Hindlimb muscle (tissue), 1 donor: ENCODE results near the gene RUSC2. TPM values are rescaled to one million over a fixed set of nuclear protein-coding genes. Genes with fewer than 3 reads are reported as not detected.
"Not testable (repeated sequence)": the region's sequence is repeated elsewhere in the genome, so short reads cannot be mapped to it uniquely, and the experiment has no call there.

Source experiments
- DNase-seq: peaks from one replicate; pipeline ENCODE4 v3.0.0-alpha.2; 2013
- polyA plus RNA-seq: library from polyadenylated mRNA; unstranded; fragments of 120-200 nt; gene quantifications from one replicate; pipeline ENCODE4 v1.2.1, GENCODE V29; 2013; ENCODE audit not compliant: insufficient read length

Gene RUSC2
- polyA plus RNA-seq: 78.9 TPM

GRCh38 chr9:35489313-35490154 lies at the start of gene RUSC2:
Gene RUSC2, plus strand, starts transcription at chr9:35490111. Its CDS starts 56,411 bp downstream, at chr9:35546522.
- DNase-seq: peak; percentile 92

- no peak for DNase-seq
Measured at GRCh38 chr9:35446012-35446411, 43.9 kb upstream of the RUSC2 start.

- no peak for DNase-seq
Measured at GRCh38 chr9:35448496-35448895, 41.4 kb upstream of the RUSC2 start.

- DNase-seq: no peak
Measured at GRCh38 chr9:35452481-35452880, 37.4 kb upstream of the RUSC2 start.

DNA sequence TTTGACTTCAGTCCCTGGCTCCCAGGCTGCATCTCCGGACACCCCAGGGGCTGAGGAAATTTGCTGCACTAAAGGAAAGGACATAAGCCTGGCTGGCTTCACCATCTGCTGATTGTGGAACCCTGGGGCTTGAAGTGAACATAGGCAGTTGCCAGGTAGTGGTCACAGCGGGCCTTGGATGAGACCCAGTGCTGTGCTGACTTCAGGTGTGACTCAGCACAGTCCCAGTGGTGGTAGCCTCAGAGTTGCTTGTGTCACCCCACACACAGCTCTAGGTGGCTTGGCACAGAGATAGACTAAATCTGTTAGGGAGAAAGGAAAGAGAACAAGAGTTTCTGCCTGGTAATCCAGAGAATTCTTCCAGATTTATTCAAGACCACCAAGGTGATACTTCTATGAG lies 36.1 kb upstream of the RUSC2 start:
- no peak for DNase-seq

GRCh38 chr9:35464141-35465025 lies 25.5 kb upstream of the RUSC2 start:
- DNase-seq: no peak

GRCh38 chr9:35470340-35470739 lies 19.6 kb upstream of the RUSC2 start:
- DNase-seq: no peak

DNA sequence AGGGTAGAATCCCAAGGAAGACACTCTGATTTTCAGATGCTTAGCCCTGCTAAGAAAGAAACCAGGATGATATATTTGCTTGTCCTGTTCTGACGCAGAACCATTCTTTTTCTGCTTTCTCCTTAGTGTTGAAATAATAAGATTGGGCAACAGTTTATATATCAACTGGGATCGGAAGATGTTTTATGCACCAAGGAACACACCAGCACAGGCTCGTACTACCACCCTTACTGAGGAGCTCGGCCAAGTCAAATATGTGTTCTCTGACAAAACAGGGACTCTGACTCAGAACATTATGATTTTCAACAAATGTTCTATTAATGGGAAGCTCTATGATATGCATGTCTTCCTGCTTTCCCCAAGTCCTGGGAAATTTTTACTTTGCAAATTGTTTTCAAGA lies 19.0 kb upstream of the RUSC2 start:
- no peak for DNase-seq

DNA sequence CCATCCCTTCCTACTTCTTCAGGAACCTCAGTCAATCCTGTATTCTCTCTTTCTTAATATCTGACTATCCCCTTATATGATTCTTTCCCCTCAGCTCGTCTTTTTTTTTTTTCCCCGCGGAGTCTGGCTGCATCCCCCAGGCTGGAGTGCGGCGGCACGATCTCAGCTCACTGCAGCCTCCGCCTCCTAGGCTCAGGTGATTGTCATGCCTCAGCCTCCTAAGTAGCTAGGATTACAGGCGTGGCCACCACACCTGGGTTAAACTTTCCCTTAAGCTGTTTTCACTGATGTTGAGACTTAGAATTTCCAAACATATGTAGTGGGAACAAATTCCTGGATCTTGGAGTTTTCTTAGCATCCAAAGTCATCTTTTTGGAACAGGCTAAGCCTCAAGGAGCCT lies 13.3 kb upstream of the RUSC2 start:
- DNase-seq: no peak

DNA sequence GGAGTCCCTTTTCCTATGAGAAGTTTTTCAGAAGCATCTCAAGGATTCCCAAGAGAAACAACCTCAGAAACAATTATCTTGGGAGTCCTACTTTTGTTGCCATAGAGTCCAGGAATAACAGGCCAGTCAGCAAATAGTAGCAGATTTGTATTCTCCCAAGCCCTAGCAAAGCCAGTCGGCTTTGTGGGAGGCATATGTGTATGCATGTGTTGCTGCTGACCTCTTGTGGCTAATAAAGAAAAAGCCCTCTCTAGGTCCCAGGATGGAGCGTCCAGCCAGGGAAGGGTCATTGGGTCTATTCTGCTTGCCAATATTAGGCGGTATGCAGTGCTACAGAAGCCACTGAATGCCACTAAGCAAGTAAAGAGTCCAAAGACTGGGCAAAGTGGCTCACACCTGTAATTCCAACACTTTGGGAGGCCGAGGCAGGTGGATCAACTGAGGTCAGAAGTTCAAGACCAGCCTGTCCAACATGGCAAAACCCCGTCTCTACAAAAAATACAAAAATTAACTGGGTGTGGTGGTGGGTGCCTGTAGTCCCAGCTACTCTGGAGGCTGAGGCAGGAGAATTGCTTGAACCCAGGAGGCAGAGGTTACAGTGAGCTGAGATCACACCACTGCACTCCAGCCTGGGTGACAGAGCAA lies 12.6 kb upstream of the RUSC2 start:
- DNase-seq: peak; percentile 60

GRCh38 chr9:35478871-35479270 lies 11.0 kb upstream of the RUSC2 start:
- no peak for DNase-seq

DNA sequence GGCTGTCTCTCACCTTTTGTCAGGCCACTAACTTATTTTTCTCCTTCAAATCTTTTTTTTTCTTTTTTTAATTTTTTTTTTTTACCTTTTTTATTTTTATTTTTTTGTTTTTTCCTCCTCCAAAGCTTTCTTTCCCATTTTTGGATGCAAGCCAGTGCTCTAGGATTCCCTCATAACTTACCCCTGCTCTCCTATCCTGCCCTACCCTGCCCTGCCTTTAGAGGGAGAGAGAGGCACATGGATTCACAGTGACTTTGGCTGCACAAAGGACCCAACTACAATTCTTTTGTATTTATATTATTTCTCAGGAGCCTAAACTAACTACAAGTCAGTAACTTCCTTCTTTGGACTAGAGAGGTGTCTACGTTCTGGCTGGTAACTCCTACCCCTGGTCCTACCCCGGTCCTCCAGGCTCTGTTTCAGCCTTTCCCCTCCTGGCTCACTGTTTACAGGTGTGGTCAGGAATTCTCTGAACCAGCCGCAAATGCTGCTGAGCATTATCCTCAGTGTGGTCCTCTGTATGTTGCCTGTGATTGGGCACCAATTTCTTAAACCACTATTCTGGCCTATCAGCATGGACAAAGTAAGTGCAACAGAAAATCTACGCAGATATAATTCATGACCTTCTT lies 8.4 kb upstream of the RUSC2 start:
- no peak for DNase-seq

DNA sequence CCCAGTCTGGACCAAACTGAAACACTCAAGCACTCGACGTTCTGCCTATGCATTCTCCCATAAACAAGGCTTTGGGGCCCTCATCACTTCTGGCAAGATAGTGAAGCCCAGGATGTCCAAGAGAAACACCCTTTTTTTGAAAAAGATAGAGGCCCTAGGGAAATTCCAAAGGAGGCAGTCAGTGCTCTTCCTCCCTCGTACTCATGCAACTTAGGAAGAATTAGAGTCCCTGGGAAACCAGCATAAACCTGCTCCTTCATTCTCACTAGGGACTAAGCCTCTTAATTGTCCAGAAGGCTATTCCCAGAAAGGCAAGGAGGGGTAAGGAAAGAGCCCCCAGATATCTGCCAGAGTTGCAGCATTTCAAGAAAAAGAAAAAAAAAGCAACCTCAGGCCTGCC lies 7.8 kb upstream of the RUSC2 start:
- no peak for DNase-seq

- no peak for DNase-seq
Measured at GRCh38 chr9:35484406-35484805, 5.5 kb upstream of the RUSC2 start.

- no peak for DNase-seq
Measured at GRCh38 chr9:35487081-35487480, 2.8 kb upstream of the RUSC2 start.

GRCh38 chr9:35488021-35488420 lies 1.9 kb upstream of the RUSC2 start:
- peak; percentile 70 for DNase-seq

DNA sequence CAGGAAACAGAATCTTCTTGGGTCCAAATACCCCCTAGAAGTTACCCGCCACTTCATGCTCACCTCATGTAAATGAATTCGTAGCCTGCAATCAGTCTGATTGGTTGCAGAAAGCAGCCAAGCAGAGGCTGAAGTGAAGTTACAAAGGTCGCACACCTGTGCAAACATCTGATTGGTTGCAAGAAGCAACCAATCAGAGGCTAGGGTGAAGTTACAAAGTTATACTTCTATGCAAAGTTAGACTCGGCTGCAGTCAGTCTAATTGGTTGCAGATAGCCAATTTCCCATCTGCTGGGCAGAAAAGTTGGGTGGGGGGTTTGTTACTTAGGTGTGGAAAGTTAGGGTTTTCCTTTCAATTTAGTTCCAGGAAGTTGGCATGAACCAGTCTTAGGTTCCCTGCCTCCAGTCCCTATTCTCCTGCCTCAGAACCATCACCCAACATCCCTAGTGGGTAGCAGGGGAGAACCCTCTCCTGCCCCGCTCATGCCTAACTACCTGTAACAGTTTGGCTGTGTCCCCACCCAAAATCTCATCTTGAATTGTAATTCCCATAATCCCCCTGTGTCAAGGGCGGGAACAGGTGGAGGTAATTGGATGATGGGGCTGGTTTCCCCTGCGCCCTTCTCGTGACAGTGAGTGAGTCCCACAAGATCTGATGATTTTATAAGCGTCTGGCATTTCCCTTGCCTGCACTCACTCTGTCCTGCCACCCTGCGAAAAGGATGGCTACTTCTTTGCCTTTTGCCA lies 1.2 kb upstream of the RUSC2 start:
- DNase-seq: no peak

DNA sequence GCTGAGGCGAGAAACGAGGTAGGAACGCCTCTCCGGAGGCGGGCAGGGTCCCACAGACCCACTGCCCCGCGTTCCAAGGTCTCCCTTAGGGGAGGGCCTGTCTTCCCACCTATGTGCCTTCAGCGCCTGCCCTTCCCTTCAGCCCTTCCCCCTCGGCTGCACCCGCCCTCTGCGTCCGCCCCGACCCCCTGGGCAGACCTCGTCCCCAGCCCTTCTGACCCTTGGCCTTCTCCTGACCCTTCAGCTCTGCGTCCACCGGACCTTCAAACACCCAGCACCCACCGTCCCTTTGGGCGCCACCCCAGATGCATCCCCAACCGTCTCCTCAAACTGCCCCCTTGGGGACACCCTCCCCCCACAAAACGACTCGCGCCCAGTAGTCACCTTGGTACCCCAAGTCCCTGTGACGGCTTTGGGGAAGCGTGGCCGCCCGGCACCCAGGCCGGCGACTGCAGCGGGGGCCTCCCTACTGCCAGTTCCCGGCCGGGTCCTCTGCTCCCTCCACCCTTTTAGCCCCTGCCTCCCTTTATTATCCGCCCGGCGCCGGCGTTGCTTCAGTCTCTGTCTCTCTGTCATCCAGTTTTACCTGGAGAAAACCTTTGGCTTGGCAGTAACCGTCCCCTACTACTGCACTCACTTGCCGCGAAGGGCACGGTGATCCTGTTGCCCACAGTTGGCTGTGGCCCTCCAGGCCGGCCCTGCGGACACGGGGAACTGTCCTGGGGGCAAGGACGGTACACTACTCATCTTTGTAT lies 421 bp downstream of the RUSC2 start:
- no peak for DNase-seq

GRCh38 chr9:35490910-35491465 lies 1.1 kb downstream of the RUSC2 start:
- peak; percentile 32 for DNase-seq

GRCh38 chr9:35493119-35493518 lies 3.2 kb downstream of the RUSC2 start:
- not testable (repeated sequence) for DNase-seq

- DNase-seq: no peak
Measured at GRCh38 chr9:35495984-35496383, 6.1 kb downstream of the RUSC2 start.
